HG03378 (cell line): ENCODE data around the gene UBE2O.

ENCODE experiments used
- ATAC-seq: cut with Tn5 transposase; IDR thresholded peaks from one replicate; pipeline ENCODE4 v1.9.1; 2021; ENCODE audit warnings: mild to moderate bottlenecking, moderate library complexity; ENCODE audit not compliant: unreplicated experiment

The UBE2O gene

GRCh38 chr17:76468634-76469010, 15.7 kb upstream of the UBE2O start:
- ATAC-seq = no peak

GRCh38 chr17:76467809-76468633, 15.1 kb upstream of the UBE2O start:
- no peak for ATAC-seq

GRCh38 chr17:76467366-76467765, 14.4 kb upstream of the UBE2O start, which contains the start of gene AANAT:
Gene AANAT, plus strand, starts transcription at chr17:76467603. Its CDS starts 1,144 bp downstream, at chr17:76468747.
- ATAC-seq = no peak

GRCh38 chr17:76466775-76467130, 13.8 kb upstream of the UBE2O start:
- no peak for ATAC-seq

GRCh38 chr17:76462556-76463290, 9.8 kb upstream of the UBE2O start:
- ATAC-seq = no peak

GRCh38 chr17:76461765-76462555, 9.0 kb upstream of the UBE2O start:
- ATAC-seq = no peak

GRCh38 chr17:76459674-76460073, 6.7 kb upstream of the UBE2O start:
- ATAC-seq = no peak

GRCh38 chr17:76458580-76459490, 5.9 kb upstream of the UBE2O start:
- no peak for ATAC-seq

GRCh38 chr17:76453431-76453743, 435 bp upstream of the UBE2O start:
- no peak for ATAC-seq

GRCh38 chr17:76452127-76452659, 759 bp downstream of the UBE2O start:
- ATAC-seq = no peak

GRCh38 chr17:76451506-76451905, 1.4 kb downstream of the UBE2O start:
- no peak for ATAC-seq

GRCh38 chr17:76449126-76449525, 3.8 kb downstream of the UBE2O start:
- no peak for ATAC-seq

GRCh38 chr17:76447931-76448652, 4.9 kb downstream of the UBE2O start:
- no peak for ATAC-seq

GRCh38 chr17:76446449-76447231, 6.3 kb downstream of the UBE2O start:
- no peak for ATAC-seq

GRCh38 chr17:76445697-76446448, 7.1 kb downstream of the UBE2O start:
- no peak for ATAC-seq

GRCh38 chr17:76444518-76445311, 8.2 kb downstream of the UBE2O start:
- no peak for ATAC-seq
